B cell (primary cell): ENCODE measurements around the gene THSD7B. TPM values are rescaled to one million over a fixed set of nuclear protein-coding genes. Genes with fewer than 3 reads are reported as not detected.

Experiments used
- ATAC-seq: fragments of 200-7000 bp; cut with Tn5 transposase; one replicate; pipeline ENCODE4 v1.10.0; 2021; ENCODE audit warnings: low read depth, mild to moderate bottlenecking, moderate number of reproducible peaks, moderate library complexity
- CTCF ChIA-PET: fragments of 350-600 bp; sonication (Branson Sonifier 250); formaldehyde crosslinking; loops from one replicate; lab custom pipeline; 2021; ENCODE audit warnings: antibody characterized with exemption, inconsistent platforms; lab: Charles Lee
- POLR2A ChIA-PET: fragments of 350-600 bp; sonication (Branson Sonifier 250); formaldehyde crosslinking; loops from one replicate; lab custom pipeline; 2021; ENCODE audit warnings: antibody characterized with exemption; lab: Charles Lee
- DNase-seq: peaks from one replicate; pipeline ENCODE4 v3.0.0; 2013
- H2AFZ ChIP-seq: 2 replicates; pipeline ENCODE4 v1.6.1; 2012; ENCODE audit warnings: mild to moderate bottlenecking, low read depth, low read length; ENCODE audit not compliant: insufficient read depth, poor library complexity, severe bottlenecking
- H3K27ac ChIP-seq, 2 donors: 1 replicate in 1 of 2; 2 replicates in 1 of 2; pipeline ENCODE4 v1.5.1; 2012 to 2013; ENCODE audit warnings: low read length in 2 of 2, mild to moderate bottlenecking in 2 of 2, moderate library complexity in 1 of 2
- H3K27me3 ChIP-seq, 4 experiments: fragments of 200-600 bp in 1 of 4; sonication (generic) in 1 of 4; replicated peaks in 1 of 4; 1 replicate in 2 of 4; 2 replicates in 2 of 4; pipeline versions ENCODE4 v1.6.1 to v1.7.0; 2013 to 2016; ENCODE audit warnings: low read length in 3 of 4, mild to moderate bottlenecking in 2 of 4, mixed read lengths in 1 of 4, moderate library complexity in 1 of 4; ENCODE audit not compliant: insufficient read depth in 4 of 4, control insufficient read depth in 3 of 4; ENCODE audit errors: control extremely low read depth in 1 of 4
- H3K36me3 ChIP-seq, 2 experiments: replicated peaks in 1 of 2; 1 replicate in 1 of 2; 2 replicates in 1 of 2; pipeline versions ENCODE4 v1.6.1 to v1.7.1; 2013; ENCODE audit warnings: low read length in 1 of 2; ENCODE audit not compliant: insufficient read depth in 2 of 2, control insufficient read depth in 1 of 2; ENCODE audit errors: control extremely low read depth in 1 of 2, extremely low read depth in 1 of 2
- H3K4me1 ChIP-seq, 2 donors: fragments of 200-600 bp in 1 of 2; sonication (generic) in 1 of 2; 1 replicate in 1 of 2; 2 replicates in 1 of 2; pipeline versions ENCODE4 v1.5.1 to v1.6.1; 2013 to 2017; ENCODE audit warnings: low read length in 2 of 2; ENCODE audit not compliant: control insufficient read depth in 2 of 2, insufficient read depth in 2 of 2
- H3K4me2 ChIP-seq: replicated peaks from 2 replicates; pipeline ENCODE3; 2012; ENCODE audit warnings: mild to moderate bottlenecking, low read depth, low read length; ENCODE audit not compliant: poor library complexity, severe bottlenecking
- H3K4me3 ChIP-seq, 5 experiments: fragments of 200-600 bp in 1 of 5; sonication (generic) in 1 of 5; 1 replicate in 3 of 5; 2 replicates in 2 of 5; pipeline versions ENCODE4 v1.5.1 to v1.7.0; 2011 to 2016; ENCODE audit warnings: low read length in 4 of 5, mild to moderate bottlenecking in 4 of 5, low read depth in 2 of 5, control low read depth in 1 of 5, moderate library complexity in 1 of 5; ENCODE audit not compliant: insufficient read depth in 1 of 5; ENCODE audit errors: control extremely low read depth in 1 of 5, extremely low read depth in 1 of 5
- H3K79me2 ChIP-seq: fragments of 200-600 bp; sonication (generic); one replicate; pipeline ENCODE4 v1.6.0; 2016; ENCODE audit warnings: low read length; ENCODE audit not compliant: control insufficient read depth, insufficient read depth
- H3K9ac ChIP-seq: fragments of 200-600 bp; sonication (generic); 2 replicates; pipeline ENCODE4 v1.6.1; 2017; ENCODE audit warnings: mild to moderate bottlenecking, low read length, moderate library complexity
- H3K9me3 ChIP-seq, 3 donors: one replicate each; pipeline versions ENCODE4 v1.6.1 to v1.7.1; 2013; ENCODE audit warnings: low read length in 2 of 3; ENCODE audit not compliant: control insufficient read depth in 2 of 3, insufficient read depth in 1 of 3; ENCODE audit errors: control extremely low read depth in 1 of 3
- H4K20me1 ChIP-seq: 2 replicates; pipeline ENCODE4 v1.6.0; 2012; ENCODE audit warnings: mild to moderate bottlenecking, low read length; ENCODE audit not compliant: insufficient read depth, control insufficient read depth, poor library complexity, severe bottlenecking
- H3K27ac Mint-ChIP-seq: one replicate; pipeline ENCODE4 v1.8.0; 2021; ENCODE audit warnings: mixed read lengths
- H3K27me3 Mint-ChIP-seq: one replicate; pipeline ENCODE4 v1.8.0; 2021; ENCODE audit warnings: mixed read lengths
- H3K4me1 Mint-ChIP-seq: one replicate; pipeline ENCODE4 v1.8.0; 2021; ENCODE audit warnings: mixed read lengths
- H3K4me3 Mint-ChIP-seq: one replicate; pipeline ENCODE4 v1.8.0; 2021; ENCODE audit warnings: mixed read lengths
- H3K9me3 Mint-ChIP-seq: one replicate; pipeline ENCODE4 v1.8.0; 2022; ENCODE audit warnings: mixed read lengths; ENCODE audit not compliant: insufficient read depth
- EZH2 ChIP-seq: IDR thresholded peaks from 2 replicates; pipeline ENCODE4 v1.6.1; 2012; ENCODE audit warnings: borderline replicate concordance, low read depth, mild to moderate bottlenecking, moderate library complexity, low read length; ENCODE audit not compliant: insufficient read depth, poor library complexity, severe bottlenecking
- WGBS: methylation state at CpG from one replicate; pipeline ENCODE4 v1.1.5; 2013; ENCODE audit warnings: missing lambda C conversion rate; ENCODE audit not compliant: insufficient coverage; 5-methylcytosine and 5-hydroxymethylcytosine counted together
- intact Hi-C: fragments of 100-400 bp; cut with micrococcal nuclease; formaldehyde crosslinking; loops from one replicate; pipeline ENCODE4 v1.10.0; 2022
- polyA plus RNA-seq: library from polyadenylated mRNA; depleted of rRNA; stranded (reverse); fragments of >200 nt; gene quantifications from 2 replicates; pipeline ENCODE4 v1.2.3, GENCODE V29; 2012
- total RNA-seq, 2 donors: library from RNA; stranded (reverse); fragments of 120-200 nt in 1 of 2; gene quantifications; 1 replicate in 1 of 2; 2 replicates in 1 of 2; pipeline versions ENCODE4 v1.2.3 to v1.2.4, GENCODE V29; 2013 to 2022
- TF ChIP-seq, protein P1 (sequence below): fragments of 200-600 bp; IDR thresholded peaks from one replicate; pipeline ENCODE4 v1.8.0; 2022; ENCODE audit warnings: antibody characterized with exemption, mild to moderate bottlenecking

Gene THSD7B
- total and polyA plus RNA-seq, 2 donors (not counting 1 experiment from before 2014, with no cell fraction given), result 0.76 TPM; not detected in 1

GRCh38 chr2:136917411-136917881 lies 152.1 kb downstream of the THSD7B start:
- Histone ChIP-seq H3K79me2 (no peaks in the 10 kb centered on the region), H3K27me3 (no peaks in the 10 kb centered on the region), H3K4me3 (no peak overlapping the region), H3K9me3 (peaks cover 0 to 16% (median 1%) of the 10 kb centered on the region in 3 donors), H3K27ac (no peak overlapping the region), H4K20me1 (no peaks in the 10 kb centered on the region), H3K4me1 (no peaks in the 10 kb centered on the region), H3K4me2 (no peak overlapping the region), H2AFZ (no peak overlapping the region), H3K9ac (no peak overlapping the region), H3K36me3 (no peaks in the 10 kb centered on the region)
- Mint-ChIP-seq H3K9me3 (no peaks in the 10 kb centered on the region), H3K27me3 (no peaks in the 10 kb centered on the region), H3K27ac (no peak overlapping the region), H3K4me1 (no peaks in the 10 kb centered on the region), H3K4me3 (no peak overlapping the region)
- ATAC-seq (no peak), DNase-seq (no peak)
- POLR2A ChIA-PET, result no interaction called here
- intact Hi-C loops, result no loop called here
- CTCF ChIA-PET, result no interaction called here
- no peak for TF ChIP-seq EZH2
- TF ChIP-seq, protein P1, sequence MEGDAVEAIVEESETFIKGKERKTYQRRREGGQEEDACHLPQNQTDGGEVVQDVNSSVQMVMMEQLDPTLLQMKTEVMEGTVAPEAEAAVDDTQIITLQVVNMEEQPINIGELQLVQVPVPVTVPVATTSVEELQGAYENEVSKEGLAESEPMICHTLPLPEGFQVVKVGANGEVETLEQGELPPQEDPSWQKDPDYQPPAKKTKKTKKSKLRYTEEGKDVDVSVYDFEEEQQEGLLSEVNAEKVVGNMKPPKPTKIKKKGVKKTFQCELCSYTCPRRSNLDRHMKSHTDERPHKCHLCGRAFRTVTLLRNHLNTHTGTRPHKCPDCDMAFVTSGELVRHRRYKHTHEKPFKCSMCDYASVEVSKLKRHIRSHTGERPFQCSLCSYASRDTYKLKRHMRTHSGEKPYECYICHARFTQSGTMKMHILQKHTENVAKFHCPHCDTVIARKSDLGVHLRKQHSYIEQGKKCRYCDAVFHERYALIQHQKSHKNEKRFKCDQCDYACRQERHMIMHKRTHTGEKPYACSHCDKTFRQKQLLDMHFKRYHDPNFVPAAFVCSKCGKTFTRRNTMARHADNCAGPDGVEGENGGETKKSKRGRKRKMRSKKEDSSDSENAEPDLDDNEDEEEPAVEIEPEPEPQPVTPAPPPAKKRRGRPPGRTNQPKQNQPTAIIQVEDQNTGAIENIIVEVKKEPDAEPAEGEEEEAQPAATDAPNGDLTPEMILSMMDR, result no peak
- WGBS, result 100% methylated on average over 1 of the region's 5 CpGs

DNA sequence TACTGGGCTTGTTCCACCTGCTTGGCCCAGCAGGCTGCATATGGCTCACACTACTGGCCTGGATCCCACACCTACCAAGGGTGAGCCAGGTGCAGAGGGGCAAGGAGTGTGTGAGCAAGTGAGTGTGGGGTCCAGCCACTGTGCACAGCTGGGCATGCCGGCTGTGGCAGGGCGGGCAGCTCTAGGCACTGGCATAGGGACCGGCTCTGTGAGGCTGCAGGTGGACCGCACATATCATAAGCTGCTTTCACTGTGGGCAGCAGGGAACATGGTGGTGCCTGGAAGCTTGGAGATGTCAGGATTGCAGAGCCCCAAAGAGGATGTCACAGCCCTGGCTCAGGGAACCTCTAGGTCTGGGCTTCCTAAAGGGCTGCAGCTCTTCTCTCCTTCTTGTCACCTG lies 154.3 kb downstream of the THSD7B start:
- Mint-ChIP-seq H3K27me3 (no peaks in the 10 kb centered on the region), H3K4me1 (no peaks in the 10 kb centered on the region), H3K4me3 (no peak overlapping the region), H3K27ac (no peak overlapping the region), H3K9me3 (peaks cover 2% of the 10 kb centered on the region)
- WGBS, result 98% methylated on average over 4 of the region's 4 CpGs
- POLR2A ChIA-PET, result no interaction called here
- TF ChIP-seq EZH2, result no peak
- H3K27me3 ChIP-seq, result no peaks in the 10 kb centered on the region
- H3K4me1 ChIP-seq, result no peaks in the 10 kb centered on the region
- ATAC-seq, result no peak
- CTCF ChIA-PET, result no interaction called here
- DNase-seq, result no peak
- H3K27ac ChIP-seq, result no peak overlapping the region
- no peak overlapping the region for H3K4me2 ChIP-seq
- H3K9ac ChIP-seq, result no peak overlapping the region
- H2AFZ ChIP-seq, result no peak overlapping the region
- intact Hi-C loops, result no loop called here
- no peak overlapping the region for H3K4me3 ChIP-seq
- H3K79me2 ChIP-seq, result no peaks in the 10 kb centered on the region
- H3K9me3 ChIP-seq, result peaks cover 0 to 16% (median 1%) of the 10 kb centered on the region in 3 donors
- H3K36me3 ChIP-seq, result no peaks in the 10 kb centered on the region
- H4K20me1 ChIP-seq, result no peaks in the 10 kb centered on the region
